ENCODE results near the gene CCDC171. TPM values are rescaled to one million over a fixed set of nuclear protein-coding genes. Genes with fewer than 3 reads are reported as not detected.

CCDC171 gene
- total and polyA plus RNA-seq, 2 experiments from 2014 or later = 4.4 to 5.1 TPM

DNA sequence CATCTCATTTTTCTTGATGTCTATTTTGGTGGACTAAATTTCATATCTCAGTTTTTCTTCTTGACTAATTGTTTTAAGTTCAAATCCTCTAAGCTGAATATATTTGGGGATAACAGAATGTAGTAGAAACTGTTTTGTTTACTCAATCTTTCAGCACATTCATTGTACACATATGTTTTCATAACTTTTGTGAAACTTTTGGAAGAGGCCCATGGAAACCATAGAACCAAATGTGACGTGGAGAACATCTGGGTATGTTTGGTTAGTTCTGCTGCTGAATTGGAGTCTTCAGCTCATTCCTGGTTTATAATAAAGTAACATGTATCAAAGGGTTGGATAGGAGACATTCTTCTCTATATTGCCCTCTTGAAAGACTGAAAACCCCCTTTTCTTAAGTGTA is 88.4 kb downstream of the CCDC171 start:
- Mint-ChIP-seq H3K4me1 (0 out of 3 replicates have a peak, but pooled peaks cover 2% of the 10 kb centered on the region), H3K27me3 (ENCODE audit: insufficient read depth, low read depth, poor library complexity) (no peaks in the 10 kb centered on the region), H3K27ac (no peak overlapping the region), H3K4me3 (no peak overlapping the region), H3K9me3 (peaks cover 27% of the 10 kb centered on the region), H3K36me3 (ENCODE audit: low read depth) (peaks cover 17% of the 10 kb centered on the region)
- ATAC-seq = no peak
- H3K79me2 ChIP-seq (replicated peaks; ENCODE audit: insufficient read depth) = no peaks in the 10 kb centered on the region
- no peak for DNase-seq (ENCODE audit: low spot score)
- 0 out of 2 replicates have a peak, but pooled peaks cover 6% of the 10 kb centered on the region for H3K4me1 ChIP-seq (ENCODE audit: insufficient read depth)
- no peak overlapping the region for H3K4me2 ChIP-seq
- no peak overlapping the region for H3K27ac ChIP-seq (ENCODE audit: low read depth)
- H3K27me3 ChIP-seq (ENCODE audit: insufficient read depth) = no peaks in the 10 kb centered on the region
- no peaks in the 10 kb centered on the region for H3K9me2 ChIP-seq (ENCODE audit: insufficient read depth)
- no peaks in the 10 kb centered on the region for H4K20me1 ChIP-seq (replicated peaks; ENCODE audit: insufficient read depth)
- no peaks in the 10 kb centered on the region for H3F3A ChIP-seq (replicated peaks; ENCODE audit: low read depth)
- no peak overlapping the region for H2AFZ ChIP-seq
- H3K4me3 ChIP-seq = no peak overlapping the region
- H3K36me3 ChIP-seq (ENCODE audit: insufficient read depth) = peaks cover 7% of the 10 kb centered on the region; the same call in 1 of the 2 replicates
- TF ChIP-seq ZNF114 (CRISPR knock-in tag; IDR thresholded peaks at IDR 0.05) (no peak), JUNB (IDR thresholded peaks at IDR 0.05; ENCODE audit: unreplicated experiment) (no peak), ZNF331 (CRISPR knock-in tag; IDR thresholded peaks at IDR 0.05; ENCODE audit: low read depth) (no peak), NANOG (IDR thresholded peaks at IDR 0.05; ENCODE audit: borderline replicate concordance) (no peak), EZH2 (IDR thresholded peaks at IDR 0.05; ENCODE audit: low read depth, unreplicated experiment) (no peak), STAT1 (IDR thresholded peaks at IDR 0.05; ENCODE audit: unreplicated experiment) (no peak), EZH2phosphoT487 (IDR thresholded peaks at IDR 0.05; ENCODE audit: unreplicated experiment) (no peak), CREB1 (CRISPR knock-in tag; IDR thresholded peaks at IDR 0.05; ENCODE audit: low read depth) (no peak), POLR2AphosphoS5 (IDR thresholded peaks at IDR 0.05; ENCODE audit: low read depth) (no peak)
- TF ChIP-seq, protein P1, sequence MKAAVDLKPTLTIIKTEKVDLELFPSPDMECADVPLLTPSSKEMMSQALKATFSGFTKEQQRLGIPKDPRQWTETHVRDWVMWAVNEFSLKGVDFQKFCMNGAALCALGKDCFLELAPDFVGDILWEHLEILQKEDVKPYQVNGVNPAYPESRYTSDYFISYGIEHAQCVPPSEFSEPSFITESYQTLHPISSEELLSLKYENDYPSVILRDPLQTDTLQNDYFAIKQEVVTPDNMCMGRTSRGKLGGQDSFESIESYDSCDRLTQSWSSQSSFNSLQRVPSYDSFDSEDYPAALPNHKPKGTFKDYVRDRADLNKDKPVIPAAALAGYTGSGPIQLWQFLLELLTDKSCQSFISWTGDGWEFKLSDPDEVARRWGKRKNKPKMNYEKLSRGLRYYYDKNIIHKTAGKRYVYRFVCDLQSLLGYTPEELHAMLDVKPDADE (IDR thresholded peaks at IDR 0.05) = no peak
- TF ChIP-seq, protein P2, sequence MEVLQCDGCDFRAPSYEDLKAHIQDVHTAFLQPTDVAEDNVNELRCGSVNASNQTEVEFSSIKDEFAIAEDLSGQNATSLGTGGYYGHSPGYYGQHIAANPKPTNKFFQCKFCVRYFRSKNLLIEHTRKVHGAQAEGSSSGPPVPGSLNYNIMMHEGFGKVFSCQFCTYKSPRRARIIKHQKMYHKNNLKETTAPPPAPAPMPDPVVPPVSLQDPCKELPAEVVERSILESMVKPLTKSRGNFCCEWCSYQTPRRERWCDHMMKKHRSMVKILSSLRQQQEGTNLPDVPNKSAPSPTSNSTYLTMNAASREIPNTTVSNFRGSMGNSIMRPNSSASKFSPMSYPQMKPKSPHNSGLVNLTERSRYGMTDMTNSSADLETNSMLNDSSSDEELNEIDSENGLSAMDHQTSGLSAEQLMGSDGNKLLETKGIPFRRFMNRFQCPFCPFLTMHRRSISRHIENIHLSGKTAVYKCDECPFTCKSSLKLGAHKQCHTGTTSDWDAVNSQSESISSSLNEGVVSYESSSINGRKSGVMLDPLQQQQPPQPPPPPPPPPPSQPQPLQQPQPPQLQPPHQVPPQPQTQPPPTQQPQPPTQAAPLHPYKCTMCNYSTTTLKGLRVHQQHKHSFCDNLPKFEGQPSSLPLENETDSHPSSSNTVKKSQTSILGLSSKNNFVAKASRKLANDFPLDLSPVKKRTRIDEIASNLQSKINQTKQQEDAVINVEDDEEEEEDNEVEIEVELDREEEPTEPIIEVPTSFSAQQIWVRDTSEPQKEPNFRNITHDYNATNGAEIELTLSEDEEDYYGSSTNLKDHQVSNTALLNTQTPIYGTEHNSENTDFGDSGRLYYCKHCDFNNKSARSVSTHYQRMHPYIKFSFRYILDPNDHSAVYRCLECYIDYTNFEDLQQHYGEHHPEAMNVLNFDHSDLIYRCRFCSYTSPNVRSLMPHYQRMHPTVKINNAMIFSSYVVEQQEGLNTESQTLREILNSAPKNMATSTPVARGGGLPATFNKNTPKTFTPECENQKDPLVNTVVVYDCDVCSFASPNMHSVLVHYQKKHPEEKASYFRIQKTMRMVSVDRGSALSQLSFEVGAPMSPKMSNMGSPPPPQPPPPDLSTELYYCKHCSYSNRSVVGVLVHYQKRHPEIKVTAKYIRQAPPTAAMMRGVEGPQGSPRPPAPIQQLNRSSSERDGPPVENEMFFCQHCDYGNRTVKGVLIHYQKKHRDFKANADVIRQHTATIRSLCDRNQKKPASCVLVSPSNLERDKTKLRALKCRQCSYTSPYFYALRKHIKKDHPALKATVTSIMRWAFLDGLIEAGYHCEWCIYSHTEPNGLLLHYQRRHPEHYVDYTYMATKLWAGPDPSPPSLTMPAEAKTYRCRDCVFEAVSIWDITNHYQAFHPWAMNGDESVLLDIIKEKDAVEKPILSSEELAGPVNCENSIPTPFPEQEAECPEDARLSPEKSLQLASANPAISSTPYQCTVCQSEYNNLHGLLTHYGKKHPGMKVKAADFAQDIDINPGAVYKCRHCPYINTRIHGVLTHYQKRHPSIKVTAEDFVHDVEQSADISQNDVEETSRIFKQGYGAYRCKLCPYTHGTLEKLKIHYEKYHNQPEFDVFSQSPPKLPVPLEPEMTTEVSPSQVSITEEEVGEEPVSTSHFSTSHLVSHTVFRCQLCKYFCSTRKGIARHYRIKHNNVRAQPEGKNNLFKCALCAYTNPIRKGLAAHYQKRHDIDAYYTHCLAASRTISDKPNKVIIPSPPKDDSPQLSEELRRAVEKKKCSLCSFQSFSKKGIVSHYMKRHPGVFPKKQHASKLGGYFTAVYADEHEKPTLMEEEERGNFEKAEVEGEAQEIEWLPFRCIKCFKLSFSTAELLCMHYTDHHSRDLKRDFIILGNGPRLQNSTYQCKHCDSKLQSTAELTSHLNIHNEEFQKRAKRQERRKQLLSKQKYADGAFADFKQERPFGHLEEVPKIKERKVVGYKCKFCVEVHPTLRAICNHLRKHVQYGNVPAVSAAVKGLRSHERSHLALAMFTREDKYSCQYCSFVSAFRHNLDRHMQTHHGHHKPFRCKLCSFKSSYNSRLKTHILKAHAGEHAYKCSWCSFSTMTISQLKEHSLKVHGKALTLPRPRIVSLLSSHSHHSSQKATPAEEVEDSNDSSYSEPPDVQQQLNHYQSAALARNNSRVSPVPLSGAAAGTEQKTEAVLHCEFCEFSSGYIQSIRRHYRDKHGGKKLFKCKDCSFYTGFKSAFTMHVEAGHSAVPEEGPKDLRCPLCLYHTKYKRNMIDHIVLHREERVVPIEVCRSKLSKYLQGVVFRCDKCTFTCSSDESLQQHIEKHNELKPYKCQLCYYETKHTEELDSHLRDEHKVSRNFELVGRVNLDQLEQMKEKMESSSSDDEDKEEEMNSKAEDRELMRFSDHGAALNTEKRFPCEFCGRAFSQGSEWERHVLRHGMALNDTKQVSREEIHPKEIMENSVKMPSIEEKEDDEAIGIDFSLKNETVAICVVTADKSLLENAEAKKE (CRISPR knock-in tag; IDR thresholded peaks at IDR 0.05) = no peak
- TF ChIP-seq, protein P3, sequence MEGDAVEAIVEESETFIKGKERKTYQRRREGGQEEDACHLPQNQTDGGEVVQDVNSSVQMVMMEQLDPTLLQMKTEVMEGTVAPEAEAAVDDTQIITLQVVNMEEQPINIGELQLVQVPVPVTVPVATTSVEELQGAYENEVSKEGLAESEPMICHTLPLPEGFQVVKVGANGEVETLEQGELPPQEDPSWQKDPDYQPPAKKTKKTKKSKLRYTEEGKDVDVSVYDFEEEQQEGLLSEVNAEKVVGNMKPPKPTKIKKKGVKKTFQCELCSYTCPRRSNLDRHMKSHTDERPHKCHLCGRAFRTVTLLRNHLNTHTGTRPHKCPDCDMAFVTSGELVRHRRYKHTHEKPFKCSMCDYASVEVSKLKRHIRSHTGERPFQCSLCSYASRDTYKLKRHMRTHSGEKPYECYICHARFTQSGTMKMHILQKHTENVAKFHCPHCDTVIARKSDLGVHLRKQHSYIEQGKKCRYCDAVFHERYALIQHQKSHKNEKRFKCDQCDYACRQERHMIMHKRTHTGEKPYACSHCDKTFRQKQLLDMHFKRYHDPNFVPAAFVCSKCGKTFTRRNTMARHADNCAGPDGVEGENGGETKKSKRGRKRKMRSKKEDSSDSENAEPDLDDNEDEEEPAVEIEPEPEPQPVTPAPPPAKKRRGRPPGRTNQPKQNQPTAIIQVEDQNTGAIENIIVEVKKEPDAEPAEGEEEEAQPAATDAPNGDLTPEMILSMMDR (conservative IDR thresholded peaks at IDR 0.05; ENCODE audit: low read depth in 2 of 2) = no peak
- TF ChIP-seq, protein P4, sequence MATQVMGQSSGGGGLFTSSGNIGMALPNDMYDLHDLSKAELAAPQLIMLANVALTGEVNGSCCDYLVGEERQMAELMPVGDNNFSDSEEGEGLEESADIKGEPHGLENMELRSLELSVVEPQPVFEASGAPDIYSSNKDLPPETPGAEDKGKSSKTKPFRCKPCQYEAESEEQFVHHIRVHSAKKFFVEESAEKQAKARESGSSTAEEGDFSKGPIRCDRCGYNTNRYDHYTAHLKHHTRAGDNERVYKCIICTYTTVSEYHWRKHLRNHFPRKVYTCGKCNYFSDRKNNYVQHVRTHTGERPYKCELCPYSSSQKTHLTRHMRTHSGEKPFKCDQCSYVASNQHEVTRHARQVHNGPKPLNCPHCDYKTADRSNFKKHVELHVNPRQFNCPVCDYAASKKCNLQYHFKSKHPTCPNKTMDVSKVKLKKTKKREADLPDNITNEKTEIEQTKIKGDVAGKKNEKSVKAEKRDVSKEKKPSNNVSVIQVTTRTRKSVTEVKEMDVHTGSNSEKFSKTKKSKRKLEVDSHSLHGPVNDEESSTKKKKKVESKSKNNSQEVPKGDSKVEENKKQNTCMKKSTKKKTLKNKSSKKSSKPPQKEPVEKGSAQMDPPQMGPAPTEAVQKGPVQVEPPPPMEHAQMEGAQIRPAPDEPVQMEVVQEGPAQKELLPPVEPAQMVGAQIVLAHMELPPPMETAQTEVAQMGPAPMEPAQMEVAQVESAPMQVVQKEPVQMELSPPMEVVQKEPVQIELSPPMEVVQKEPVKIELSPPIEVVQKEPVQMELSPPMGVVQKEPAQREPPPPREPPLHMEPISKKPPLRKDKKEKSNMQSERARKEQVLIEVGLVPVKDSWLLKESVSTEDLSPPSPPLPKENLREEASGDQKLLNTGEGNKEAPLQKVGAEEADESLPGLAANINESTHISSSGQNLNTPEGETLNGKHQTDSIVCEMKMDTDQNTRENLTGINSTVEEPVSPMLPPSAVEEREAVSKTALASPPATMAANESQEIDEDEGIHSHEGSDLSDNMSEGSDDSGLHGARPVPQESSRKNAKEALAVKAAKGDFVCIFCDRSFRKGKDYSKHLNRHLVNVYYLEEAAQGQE (IDR thresholded peaks at IDR 0.05; ENCODE audit: unreplicated experiment) = no peak

All from GM23338 (cell line).